Sigmoid colon (tissue), 4 donors: ENCODE data around the gene NADSYN1.
"Not testable (repeated sequence)": the region's sequence is repeated elsewhere in the genome, so short reads cannot be mapped to it uniquely, and the experiment has no call there.

Source experiments
- EP300 ChIP-seq, 4 donors: sonication (generic); formaldehyde crosslinking; IDR thresholded peaks; one replicate each; pipeline ENCODE4 v1.6.1; 2017; ENCODE audit warnings: antibody characterized with exemption in 4 of 4
- POLR2A ChIP-seq, 2 donors: fragments of 450-650 bp; IDR thresholded peaks; one replicate each; pipeline ENCODE4 v1.6.1; 2016; ENCODE audit warnings: antibody characterized with exemption in 2 of 2, mild to moderate bottlenecking in 2 of 2, moderate library complexity in 2 of 2
- TF ChIP-seq, protein P1 (sequence below), 4 experiments: fragments of 450-650 bp in 3 of 4; fragments of 200-600 bp in 1 of 4; IDR thresholded peaks; one replicate each; pipeline ENCODE4 v1.5.1; 2016 to 2019; ENCODE audit warnings: antibody characterized with exemption in 4 of 4, mild to moderate bottlenecking in 3 of 4, moderate library complexity in 2 of 4

DNA sequence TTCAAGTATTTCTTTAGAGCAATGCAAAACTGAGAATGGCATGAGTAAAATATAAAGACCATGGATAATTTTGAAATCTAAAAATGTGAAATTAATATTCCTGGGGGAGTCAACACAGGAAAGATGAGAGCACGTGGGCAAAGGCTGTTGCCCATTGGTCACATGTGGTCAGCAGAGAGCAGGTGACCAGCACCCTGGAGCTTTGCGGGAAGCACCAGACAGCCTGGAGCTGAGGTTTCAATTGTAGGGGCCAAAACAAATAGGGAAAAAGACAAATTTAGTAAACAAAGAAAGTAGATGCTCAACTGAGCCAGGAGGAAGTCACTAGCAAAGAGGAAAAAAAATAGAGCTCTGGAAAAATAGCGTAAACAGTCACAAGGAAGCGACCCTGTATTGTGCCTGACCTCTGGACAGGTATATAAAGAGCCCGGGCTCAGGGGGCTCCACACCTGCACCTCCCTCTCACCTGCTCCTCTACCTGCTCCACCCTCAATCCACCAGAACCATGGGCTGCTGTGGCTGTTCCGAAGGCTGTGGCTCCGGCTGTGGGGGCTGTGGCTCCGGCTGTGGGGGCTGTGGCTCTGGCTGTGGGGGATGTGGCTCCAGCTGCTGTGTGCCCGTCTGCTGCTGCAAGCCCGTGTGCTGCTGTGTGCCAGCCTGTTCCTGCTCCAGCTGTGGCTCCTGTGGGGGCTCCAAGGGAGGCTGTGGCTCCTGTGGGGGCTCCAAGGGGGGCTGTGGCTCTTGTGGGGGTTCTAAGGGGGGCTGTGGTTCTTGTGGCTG lies 74.0 kb downstream of the NADSYN1 start, which contains the start of gene KRTAP5-7:
- TF ChIP-seq POLR2A, EP300 (IDR thresholded peaks at IDR 0.05): not testable (repeated sequence)
- TF ChIP-seq, protein P1, sequence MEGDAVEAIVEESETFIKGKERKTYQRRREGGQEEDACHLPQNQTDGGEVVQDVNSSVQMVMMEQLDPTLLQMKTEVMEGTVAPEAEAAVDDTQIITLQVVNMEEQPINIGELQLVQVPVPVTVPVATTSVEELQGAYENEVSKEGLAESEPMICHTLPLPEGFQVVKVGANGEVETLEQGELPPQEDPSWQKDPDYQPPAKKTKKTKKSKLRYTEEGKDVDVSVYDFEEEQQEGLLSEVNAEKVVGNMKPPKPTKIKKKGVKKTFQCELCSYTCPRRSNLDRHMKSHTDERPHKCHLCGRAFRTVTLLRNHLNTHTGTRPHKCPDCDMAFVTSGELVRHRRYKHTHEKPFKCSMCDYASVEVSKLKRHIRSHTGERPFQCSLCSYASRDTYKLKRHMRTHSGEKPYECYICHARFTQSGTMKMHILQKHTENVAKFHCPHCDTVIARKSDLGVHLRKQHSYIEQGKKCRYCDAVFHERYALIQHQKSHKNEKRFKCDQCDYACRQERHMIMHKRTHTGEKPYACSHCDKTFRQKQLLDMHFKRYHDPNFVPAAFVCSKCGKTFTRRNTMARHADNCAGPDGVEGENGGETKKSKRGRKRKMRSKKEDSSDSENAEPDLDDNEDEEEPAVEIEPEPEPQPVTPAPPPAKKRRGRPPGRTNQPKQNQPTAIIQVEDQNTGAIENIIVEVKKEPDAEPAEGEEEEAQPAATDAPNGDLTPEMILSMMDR (IDR thresholded peaks at IDR 0.05): not testable (repeated sequence)
